ENCODE results near the gene SLC25A42. TPM values are rescaled to one million over a fixed set of nuclear protein-coding genes. Genes with fewer than 3 reads are reported as not detected.

SLC25A42 gene
- total and polyA plus RNA-seq, 2 donors from 2014 or later = 9.7 to 70.7 TPM

GRCh38 chr19:19107654-19108053 is 43.9 kb downstream of the SLC25A42 start:
- intact Hi-C loops (cut with DNase I) = no loop called here
- no peak for DNase-seq
- H3K36me3 ChIP-seq (ENCODE audit: control insufficient read depth in 2 of 3, insufficient read depth in 3 of 3, low read length in 3 of 3) = peaks cover 0 to 4% (median 0%) of the 10 kb centered on the region in 3 donors
- TF ChIP-seq, protein P1, sequence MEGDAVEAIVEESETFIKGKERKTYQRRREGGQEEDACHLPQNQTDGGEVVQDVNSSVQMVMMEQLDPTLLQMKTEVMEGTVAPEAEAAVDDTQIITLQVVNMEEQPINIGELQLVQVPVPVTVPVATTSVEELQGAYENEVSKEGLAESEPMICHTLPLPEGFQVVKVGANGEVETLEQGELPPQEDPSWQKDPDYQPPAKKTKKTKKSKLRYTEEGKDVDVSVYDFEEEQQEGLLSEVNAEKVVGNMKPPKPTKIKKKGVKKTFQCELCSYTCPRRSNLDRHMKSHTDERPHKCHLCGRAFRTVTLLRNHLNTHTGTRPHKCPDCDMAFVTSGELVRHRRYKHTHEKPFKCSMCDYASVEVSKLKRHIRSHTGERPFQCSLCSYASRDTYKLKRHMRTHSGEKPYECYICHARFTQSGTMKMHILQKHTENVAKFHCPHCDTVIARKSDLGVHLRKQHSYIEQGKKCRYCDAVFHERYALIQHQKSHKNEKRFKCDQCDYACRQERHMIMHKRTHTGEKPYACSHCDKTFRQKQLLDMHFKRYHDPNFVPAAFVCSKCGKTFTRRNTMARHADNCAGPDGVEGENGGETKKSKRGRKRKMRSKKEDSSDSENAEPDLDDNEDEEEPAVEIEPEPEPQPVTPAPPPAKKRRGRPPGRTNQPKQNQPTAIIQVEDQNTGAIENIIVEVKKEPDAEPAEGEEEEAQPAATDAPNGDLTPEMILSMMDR (IDR thresholded peaks at IDR 0.05; ENCODE audit: borderline replicate concordance, extremely low read depth, insufficient read depth) = no peak
- no peak overlapping the region for H3K27ac ChIP-seq (ENCODE audit: low read depth in 2 of 2, low read length in 2 of 2)
- FAIRE-seq = no peak
- no peak overlapping the region for H3K4me3 ChIP-seq (ENCODE audit: low read length in 3 of 3)
- H3K9me3 ChIP-seq (ENCODE audit: control insufficient read depth in 2 of 3, insufficient read depth in 1 of 3, low read length in 3 of 3) = no peaks in the 10 kb centered on the region
- H3K9ac ChIP-seq (ENCODE audit: low read length in 3 of 3) = no peak overlapping the region
- peaks cover 0 to 4% (median 3%) of the 10 kb centered on the region in 3 donors for H3K4me1 ChIP-seq (ENCODE audit: control insufficient read depth in 2 of 3, insufficient read depth in 2 of 3, low read depth in 1 of 3, low read length in 3 of 3)
- no peaks in the 10 kb centered on the region for H3K27me3 ChIP-seq (ENCODE audit: control insufficient read depth, insufficient read depth, low read length)

- Histone ChIP-seq H3K27me3 (ENCODE audit: control insufficient read depth, insufficient read depth, low read length) (no peaks in the 10 kb centered on the region), H3K4me3 (ENCODE audit: low read length in 3 of 3) (no peak overlapping the region), H3K27ac (ENCODE audit: low read depth in 2 of 2, low read length in 2 of 2) (no peak overlapping the region), H3K36me3 (ENCODE audit: control insufficient read depth in 2 of 3, insufficient read depth in 3 of 3, low read length in 3 of 3) (peaks cover 0 to 4% (median 0%) of the 10 kb centered on the region in 3 donors), H3K4me1 (ENCODE audit: control insufficient read depth in 2 of 3, insufficient read depth in 2 of 3, low read depth in 1 of 3, low read length in 3 of 3) (peaks cover 0 to 4% (median 3%) of the 10 kb centered on the region in 3 donors), H3K9ac (ENCODE audit: low read length in 3 of 3) (no peak overlapping the region), H3K9me3 (ENCODE audit: control insufficient read depth in 2 of 3, insufficient read depth in 1 of 3, low read length in 3 of 3) (no peaks in the 10 kb centered on the region)
- DNase-seq (no peak), FAIRE-seq (no peak)
- TF ChIP-seq, protein P1 (IDR thresholded peaks at IDR 0.05; ENCODE audit: borderline replicate concordance, extremely low read depth, insufficient read depth) = no peak
- intact Hi-C loops (cut with DNase I) = no loop called here
These were observed 45.8 kb downstream of the SLC25A42 start for GRCh38 chr19:19109601-19110000.

GRCh38 chr19:19110410-19111135 is 46.8 kb downstream of the SLC25A42 start:
- H3K36me3 ChIP-seq (ENCODE audit: control insufficient read depth in 2 of 3, insufficient read depth in 3 of 3, low read length in 3 of 3) = peaks cover 0 to 4% (median 0%) of the 10 kb centered on the region in 3 donors
- H3K27me3 ChIP-seq (ENCODE audit: control insufficient read depth, insufficient read depth, low read length) = no peaks in the 10 kb centered on the region
- no peak overlapping the region for H3K9ac ChIP-seq (ENCODE audit: low read length in 3 of 3)
- H3K27ac ChIP-seq (ENCODE audit: low read depth in 2 of 2, low read length in 2 of 2) = peak overlapping the region; percentile 5 to 61
- FAIRE-seq (no peak), DNase-seq (peak in 4 of 5 donors; percentile 66 to 82 (median 76))
- no peaks in the 10 kb centered on the region for H3K9me3 ChIP-seq (ENCODE audit: control insufficient read depth in 2 of 3, insufficient read depth in 1 of 3, low read length in 3 of 3)
- TF ChIP-seq, protein P1 (IDR thresholded peaks at IDR 0.05; ENCODE audit: borderline replicate concordance, extremely low read depth, insufficient read depth) = peak; percentile 31
- intact Hi-C loops (cut with DNase I) = no loop called here
- H3K4me3 ChIP-seq (ENCODE audit: low read length in 3 of 3) = no peak overlapping the region
- peaks cover 0 to 4% (median 3%) of the 10 kb centered on the region in 3 donors for H3K4me1 ChIP-seq (ENCODE audit: control insufficient read depth in 2 of 3, insufficient read depth in 2 of 3, low read depth in 1 of 3, low read length in 3 of 3)
